Measurements from ENCODE around the gene GIGYF2.
"Not testable (repeated sequence)": the region's sequence is repeated elsewhere in the genome, so short reads cannot be mapped to it uniquely, and the experiment has no call there.

The GIGYF2 gene

DNA sequence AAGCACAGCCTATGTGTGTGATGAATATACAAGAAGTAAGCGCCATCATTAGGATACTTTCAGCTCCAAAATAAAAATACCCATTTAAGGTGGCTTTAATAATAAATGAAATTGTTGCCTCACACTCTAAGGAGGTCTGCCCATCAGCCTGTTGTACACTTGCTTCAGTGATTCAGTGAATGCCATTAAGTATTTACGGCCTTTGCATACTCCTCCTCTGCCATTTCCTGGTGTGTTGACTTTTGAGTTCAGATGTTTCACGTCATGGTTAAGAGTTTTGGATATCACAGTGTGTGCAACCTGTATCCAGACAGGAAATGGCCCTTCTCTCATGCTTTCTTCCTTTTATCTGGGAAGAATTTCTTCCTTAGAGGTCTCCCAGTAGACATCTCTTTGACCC lies 134.4 kb downstream of the GIGYF2 start:
- no peak for DNase-seq

DNA sequence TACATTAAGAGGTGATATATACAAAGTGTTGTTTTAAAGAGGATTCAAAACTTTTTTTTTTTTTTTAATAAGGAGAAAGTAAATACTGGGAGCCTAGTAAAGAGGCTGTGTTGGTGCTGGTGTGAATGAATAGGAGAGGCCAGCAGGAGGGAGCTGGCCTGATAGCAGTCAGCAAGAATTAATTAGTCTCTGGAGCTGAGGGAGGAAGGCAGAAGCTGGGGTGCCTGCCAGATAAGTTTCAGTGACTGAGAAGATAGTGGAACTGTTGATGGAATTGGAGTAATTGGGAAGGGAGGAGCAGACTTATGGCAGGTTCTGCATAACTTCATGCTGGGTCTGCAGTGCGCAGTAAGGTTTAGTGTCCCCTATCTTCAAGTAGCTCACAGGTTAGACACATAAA lies 136.7 kb downstream of the GIGYF2 start:
- no peak for DNase-seq

DNA sequence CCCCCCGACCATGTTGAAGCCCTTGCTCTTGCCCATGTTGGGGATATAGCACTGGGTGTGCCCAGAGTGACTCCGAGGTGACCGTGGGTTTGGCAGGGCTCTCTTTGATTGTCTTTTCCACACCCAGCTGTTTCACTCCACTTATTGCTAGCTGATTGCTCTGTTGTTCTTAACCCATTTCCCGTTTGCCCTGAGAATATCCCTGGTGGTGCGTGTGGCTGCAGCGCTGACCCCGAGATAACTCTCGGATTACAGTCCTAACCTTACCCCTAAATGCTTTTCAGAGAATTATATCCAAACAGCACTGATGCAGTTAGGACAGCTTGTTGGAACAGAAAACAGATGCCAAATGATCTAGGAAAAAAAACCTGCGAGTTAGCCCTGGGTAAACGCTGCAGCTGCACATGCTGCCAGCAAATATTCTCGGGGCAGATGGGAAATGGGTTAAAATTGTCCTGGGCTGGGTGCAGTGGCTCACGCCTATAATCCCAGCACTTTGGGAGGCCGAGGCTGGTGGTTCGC lies 138.6 kb downstream of the GIGYF2 start:
- no peak for DNase-seq

DNA sequence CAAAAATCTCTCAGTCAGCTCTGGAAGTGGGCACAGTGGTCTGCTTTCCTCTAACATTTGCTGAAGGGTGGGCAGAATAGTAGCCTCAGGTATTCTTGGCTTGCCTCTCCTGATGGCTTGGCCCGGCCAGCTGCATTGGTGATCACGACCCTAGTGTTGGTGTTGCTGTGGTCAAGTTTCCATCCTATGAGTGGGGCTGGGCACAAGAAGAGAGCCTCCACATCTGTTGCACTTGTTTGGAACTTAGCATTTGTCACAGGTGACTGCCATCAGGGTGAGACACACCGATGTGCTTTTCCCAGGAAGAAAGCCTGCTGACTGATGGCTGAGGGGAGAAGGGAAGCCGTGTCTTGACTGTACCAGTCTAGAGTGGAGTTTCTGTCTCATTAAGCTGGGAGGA lies 139.8 kb downstream of the GIGYF2 start:
- no peak for DNase-seq

DNA sequence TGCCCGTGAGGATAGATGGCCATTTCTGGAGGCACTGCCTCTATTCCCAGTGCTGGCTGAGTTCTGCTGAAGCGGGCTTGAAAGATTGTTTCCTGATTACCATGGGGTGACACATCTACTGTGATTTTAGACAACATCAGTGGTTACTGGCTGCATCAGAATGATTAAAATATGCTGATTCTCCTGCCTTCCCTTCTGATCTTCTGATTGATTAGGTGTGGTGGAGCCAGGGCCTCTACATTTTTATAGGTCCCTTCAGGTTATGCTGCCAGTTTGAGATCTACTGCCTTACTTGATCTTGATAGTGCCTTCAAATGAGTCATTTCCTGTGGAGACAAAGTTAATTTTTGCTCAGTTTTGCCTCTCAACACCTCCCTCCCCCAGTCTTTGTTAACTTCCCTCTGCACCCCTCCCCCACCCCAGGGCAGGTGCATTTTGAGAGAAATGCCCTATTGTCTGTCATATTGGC lies 141.3 kb downstream of the GIGYF2 start:
- DNase-seq = peak; percentile 8

DNA sequence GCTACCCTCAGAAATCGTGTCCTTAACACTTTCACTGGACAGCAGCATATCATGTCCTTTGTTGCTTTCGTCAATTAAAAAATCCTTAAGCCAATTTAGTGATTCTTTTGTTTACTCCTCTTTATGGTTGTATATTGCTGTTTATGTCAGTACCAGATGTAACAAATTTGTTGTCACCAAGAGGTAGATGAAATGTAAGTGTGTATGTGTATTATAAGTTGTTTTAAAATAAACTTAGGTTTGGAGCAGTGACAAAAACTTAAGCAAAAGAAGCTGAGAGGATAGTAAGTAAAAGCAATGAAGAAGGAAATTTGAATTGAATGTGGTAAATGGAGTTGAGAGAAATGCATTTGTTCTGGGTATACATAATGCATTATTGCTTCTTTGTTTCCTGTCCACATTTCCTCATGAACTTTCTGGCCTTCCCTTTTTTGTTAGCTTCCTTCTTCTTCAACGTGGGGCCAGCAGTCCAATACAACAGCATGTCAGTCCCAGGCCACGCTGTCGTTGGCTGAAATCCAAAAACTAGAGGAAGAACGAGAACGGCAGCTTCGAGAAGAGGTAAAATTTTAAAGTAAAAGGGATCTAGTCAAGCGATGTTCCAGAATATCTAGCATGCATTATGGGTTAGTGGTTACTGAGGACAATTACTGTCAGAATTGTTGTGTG lies 142.4 kb downstream of the GIGYF2 start:
- DNase-seq = no peak

DNA sequence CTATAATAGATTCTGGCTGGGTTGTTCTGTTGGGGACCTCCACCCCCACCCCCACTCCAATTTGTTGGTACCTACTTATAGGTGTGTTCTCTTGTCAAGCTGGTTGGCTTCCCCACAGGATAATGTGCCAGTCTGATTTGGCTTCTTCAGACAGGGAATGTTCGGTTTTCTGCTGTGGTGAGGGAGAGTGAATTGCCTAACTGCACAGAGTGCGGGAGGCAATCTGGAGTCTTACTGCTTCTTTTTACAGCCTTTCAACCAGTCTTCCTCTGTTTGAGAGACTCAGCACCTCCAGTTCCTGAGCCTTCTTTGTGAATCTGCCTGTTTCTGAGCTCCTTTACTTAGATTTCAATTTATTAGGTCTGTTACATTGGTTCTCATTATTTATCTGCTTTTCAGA lies 145.6 kb downstream of the GIGYF2 start:
- DNase-seq = no peak

DNA sequence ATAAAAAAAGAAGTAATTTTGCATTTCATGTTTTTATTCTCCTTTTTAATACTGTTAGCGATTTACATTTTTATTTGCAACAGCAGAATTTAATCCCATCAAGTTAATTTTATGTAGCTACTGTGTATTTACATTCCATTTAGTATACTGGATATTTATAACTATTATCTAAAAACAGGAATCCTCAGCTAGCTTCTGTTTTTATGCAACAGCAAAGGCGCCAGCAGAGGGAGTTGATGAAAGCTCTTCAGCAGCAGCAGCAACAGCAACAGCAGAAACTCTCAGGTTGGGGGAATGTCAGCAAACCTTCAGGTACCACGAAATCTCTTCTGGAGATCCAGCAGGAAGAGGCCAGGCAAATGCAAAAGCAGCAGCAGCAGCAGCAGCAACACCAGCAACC lies 146.7 kb downstream of the GIGYF2 start:
- DNase-seq = no peak

DNA sequence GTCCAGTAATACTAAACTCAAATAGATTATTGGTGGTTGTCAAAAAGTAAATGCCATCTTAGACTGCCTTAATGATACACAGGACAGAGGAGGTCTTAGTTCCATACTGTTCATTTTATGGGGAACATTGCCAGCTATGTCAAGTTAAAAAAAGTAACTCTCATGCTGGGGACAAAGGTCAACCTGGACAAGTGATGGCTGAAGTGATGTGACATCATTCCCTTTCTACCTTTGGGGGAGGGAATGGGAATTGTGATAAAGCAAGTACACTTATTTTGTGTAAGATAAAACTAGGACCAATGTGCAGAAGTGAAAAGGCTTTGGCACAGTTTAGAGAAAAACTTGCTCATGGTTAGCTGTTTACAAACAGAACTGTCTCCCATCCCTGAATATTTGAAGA lies 148.9 kb downstream of the GIGYF2 start:
- DNase-seq = no peak

DNA sequence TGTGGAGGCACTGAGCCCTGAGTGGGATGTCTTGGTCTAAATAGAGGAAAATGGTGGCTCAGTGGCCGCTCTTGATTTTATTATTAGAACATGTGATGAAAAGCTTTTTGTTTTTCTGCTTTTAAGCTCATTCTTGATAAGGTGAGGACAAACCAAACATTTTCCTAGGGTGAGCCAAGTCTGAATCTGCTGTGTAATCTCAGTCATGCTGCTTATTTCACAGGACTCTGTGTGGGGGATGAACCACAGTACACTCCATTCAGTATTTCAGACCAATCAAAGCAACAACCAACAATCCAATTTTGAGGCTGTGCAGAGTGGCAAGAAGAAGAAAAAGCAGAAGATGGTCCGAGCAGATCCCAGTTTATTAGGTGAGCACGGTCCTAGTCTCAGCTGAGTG lies 152.9 kb downstream of the GIGYF2 start:
- DNase-seq = no peak

DNA sequence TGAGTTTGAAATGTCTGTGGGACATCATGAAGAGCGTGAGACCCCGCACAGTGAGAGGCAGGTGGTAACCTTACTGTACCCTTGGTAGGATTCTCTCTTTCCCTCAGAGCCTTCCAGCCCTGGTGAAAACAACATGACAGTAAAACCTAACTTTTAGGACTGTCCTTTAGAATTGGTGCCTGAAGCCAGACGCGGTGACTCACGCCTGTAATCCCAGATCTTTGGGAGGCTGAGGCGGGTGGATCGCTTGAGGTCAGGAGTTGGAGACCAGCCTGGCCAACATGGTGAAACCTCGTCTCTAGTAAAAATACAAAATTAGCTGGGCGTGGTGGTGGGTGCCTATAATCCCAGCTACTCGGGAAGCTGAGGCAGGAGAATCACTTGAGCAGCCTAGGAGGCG lies 154.9 kb downstream of the GIGYF2 start:
- DNase-seq = not testable (repeated sequence)

DNA sequence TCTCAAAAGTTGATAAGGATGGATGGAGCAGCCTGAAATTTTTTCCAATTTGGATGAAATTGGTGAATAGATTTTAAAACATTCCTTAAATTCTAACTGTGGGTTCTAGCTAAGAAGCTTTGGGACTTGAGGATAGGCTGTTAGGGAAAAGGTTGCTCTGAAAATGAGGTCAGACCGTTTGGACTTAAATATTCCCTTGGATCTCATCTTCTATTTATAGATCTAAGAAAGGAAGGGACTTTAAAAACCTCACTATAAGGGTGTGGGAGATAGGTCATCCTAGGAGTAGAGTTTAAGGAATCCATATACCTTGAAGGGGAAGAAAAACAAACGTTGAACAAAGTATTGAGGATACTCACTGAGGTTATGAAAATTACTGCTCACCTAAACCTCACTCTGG lies 155.5 kb downstream of the GIGYF2 start:
- no peak for DNase-seq

DNA sequence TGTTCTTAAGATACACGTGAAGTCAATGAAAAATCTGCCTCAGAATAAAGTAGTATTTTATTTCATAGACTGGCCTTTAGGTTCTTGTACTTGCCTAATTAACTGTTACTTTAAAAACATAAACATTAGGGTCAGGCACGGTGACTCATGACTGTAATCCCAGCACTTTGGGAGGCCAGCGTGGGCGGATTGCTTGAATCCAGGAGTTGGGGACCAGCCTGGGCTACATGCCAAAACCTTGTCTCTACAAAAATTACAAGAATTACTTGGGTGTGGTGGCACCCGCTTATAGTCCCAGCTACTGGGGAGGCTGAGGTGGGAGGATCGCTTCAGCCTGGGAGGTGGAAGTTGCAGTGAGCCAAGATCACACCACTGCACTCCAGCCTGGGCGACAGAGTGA lies 157.0 kb downstream of the GIGYF2 start:
- peak; percentile 75 for DNase-seq

DNA sequence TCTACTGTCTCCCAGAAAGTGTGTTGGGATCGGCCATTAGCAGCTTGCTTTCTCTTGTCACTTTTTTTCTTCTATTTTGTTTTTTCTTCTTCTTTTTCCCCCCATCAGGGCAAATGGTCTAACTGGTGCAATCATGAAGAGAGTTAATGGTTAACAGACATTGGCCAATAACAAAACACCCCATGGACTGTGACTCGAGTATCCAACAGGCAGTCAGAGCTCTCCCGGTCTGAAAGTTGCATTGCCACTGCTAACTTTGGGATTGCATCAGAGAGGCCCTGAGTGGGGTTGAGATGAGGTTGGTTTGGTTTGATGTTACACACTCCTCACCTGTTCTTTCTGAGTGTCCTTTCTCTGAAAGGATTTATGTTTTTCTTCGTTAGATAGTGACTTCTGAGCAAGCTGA lies 160.0 kb downstream of the GIGYF2 start:
- peak; percentile 28 for DNase-seq

DNA sequence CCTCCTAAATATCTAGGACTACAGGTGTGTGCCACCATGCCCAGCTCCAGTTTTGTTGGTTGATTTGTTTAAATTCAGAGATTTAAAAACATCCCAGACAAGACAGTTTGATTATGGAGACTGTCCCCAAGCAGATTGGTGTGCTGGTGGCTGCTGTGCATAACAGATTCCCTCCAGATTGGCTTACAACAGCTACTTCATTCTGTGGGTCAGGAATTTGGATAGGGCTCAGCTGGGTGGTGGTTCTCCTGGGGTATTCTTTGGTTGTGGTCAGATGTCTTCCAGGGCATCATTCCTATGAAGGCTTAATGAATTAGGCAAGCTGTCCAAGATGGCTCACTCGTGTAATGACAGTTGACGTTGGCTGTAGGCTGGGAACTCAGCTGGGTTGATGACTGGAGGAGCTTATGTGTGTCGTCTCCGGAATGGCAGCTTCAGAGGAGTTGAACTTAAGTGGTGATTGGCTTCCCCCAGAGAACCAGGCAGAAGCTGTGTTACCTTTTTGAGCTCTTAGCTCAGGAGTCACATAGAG lies 162.3 kb downstream of the GIGYF2 start:
- no peak for DNase-seq

DNA sequence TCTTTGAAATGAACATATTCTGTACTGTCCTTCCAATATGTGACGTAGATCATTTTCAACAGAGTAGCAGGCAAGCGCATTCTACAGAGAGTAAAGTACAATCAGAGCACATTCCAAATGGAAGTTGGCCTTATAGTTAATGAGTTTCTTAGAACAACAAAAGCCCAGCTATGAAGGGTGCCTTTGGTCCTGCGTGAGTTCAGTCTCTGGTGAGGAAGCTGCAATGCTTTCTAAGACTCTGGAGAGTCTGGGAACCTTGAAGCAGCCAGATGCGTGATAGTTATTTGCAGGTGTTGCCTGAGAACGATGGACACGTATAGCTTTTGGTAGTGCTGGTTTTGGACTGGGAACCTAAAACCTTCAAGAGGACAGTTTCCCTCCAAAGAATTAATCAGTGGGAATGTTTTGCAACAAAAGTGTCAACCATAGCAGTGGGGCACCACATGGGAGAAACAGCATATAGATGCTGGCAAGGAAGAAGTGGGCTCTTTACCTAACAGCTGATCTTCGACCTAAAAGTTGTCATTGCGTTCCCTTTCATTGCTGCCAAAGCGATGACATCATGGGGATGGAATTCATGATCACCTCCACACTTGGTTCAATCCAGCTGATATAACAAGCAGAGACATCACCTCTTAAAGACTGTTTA lies 163.6 kb downstream of the GIGYF2 start:
- no peak for DNase-seq

DNA sequence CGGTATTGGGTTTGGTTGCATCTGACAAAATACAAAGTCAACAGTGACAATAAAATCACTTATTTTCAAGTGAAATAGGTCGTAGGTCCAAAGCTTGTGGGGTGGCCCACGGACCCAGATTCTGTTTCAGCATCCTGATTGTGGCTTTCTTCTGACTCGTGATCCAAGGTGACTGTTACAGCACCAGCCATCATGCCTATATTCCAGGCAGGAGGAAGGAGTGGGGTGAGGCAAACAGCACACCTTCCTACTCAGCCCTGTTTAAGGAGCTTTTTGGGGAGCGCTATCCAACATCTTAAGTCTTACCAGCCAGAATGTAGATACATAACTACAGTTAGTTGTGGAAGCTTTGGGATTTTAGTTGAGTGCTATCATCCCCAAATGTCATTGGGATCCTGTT lies 164.2 kb downstream of the GIGYF2 start:
- DNase-seq = no peak

DNA sequence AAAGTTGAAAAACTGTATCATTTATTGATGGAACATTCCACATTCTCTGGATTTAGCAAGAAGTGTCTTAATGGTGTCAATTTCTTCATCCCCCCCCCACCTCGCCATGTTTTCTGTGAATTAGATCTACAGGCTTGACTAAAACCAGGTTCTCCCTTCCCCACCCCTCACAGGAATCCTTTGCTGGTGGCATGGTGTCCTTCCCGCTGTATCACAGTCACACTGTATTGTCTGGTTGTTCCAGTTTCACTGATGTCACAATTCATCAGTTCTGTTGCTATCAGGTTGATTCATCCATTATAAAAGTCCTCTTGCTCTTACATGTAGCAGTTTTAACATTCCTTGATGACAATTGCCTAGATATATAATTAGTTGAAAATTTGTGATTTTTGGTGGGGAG lies 166.9 kb downstream of the GIGYF2 start:
- no peak for DNase-seq

DNA sequence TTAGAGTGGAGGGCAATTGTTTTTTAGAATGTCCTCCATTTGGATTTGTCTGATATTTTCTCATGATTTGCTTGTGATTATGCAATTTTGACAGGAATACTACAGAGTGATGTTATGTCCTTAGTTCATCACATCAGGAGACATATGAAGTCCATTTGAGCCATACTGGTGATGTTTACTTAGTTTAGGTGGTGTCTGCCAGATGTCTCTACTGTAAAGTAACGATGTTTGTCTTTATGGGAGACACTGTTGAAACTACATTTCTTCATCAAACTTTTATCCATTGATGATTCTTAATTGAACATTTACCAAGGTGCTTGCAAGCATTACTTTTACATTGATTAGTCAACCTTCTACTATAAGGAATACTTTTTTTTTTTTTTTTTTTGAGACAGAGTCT lies 168.0 kb downstream of the GIGYF2 start:
- DNase-seq = no peak

DNA sequence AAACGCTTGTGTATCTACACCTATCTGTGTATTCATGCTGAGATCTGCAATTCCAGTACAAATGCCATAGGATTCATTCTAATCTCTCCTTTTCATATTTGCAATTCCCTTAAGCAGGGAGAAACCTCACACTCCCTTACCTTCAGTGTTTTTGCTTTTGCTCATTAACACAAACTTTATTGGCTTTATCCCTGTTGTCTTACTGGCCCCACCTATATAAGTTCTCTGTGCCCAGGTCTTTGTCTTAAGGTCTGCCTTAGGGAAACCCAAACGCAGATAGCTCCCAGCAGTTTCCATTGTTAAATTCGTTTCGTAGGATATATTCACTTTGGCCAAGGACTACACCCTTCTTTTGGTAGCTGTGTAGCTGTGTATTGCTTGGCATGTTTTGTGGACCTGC lies 169.0 kb downstream of the GIGYF2 start:
- DNase-seq = no peak

DNA sequence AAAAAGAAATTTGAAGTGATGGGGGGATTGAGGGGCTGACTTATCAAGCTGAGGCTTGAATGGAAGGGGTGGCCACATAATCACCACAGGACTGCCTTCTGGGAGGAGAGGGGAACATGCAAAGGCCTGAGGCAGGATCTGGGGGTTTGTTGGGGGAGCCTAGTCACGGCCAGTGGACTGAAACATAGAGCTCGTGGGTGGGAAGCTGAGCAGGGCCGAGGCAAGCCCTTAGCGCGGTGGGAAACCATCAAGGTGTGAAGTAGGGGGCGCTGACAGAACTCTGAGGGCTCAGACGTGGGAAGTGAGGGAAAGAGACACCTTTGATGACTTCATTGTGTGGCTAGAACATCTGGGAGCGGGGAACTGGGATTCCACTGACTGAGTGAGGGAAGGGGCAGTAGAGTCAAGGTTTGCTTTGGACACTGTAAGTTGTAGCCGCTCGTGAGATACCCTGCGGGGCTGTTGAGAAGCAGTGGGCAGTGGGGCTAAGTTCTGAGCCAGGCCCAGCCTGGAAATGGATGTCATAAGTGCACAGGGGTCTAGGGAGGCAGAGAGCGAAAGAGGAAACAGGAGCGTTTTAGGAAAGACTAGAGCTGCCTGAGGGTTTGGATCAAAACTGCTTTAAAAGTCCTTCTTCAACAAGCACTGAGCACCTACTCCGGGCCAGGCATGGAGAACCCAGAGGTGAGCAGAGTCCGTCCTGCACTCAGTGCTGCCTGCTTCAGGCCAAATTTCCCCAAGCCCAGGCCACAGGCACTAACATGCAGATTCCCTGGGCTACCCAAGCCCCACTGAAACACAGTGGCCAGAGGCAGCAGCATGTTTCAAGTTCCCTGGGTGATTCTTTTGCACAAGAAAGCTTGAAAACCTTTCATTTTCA lies 172.2 kb downstream of the GIGYF2 start:
- no peak for DNase-seq

DNA sequence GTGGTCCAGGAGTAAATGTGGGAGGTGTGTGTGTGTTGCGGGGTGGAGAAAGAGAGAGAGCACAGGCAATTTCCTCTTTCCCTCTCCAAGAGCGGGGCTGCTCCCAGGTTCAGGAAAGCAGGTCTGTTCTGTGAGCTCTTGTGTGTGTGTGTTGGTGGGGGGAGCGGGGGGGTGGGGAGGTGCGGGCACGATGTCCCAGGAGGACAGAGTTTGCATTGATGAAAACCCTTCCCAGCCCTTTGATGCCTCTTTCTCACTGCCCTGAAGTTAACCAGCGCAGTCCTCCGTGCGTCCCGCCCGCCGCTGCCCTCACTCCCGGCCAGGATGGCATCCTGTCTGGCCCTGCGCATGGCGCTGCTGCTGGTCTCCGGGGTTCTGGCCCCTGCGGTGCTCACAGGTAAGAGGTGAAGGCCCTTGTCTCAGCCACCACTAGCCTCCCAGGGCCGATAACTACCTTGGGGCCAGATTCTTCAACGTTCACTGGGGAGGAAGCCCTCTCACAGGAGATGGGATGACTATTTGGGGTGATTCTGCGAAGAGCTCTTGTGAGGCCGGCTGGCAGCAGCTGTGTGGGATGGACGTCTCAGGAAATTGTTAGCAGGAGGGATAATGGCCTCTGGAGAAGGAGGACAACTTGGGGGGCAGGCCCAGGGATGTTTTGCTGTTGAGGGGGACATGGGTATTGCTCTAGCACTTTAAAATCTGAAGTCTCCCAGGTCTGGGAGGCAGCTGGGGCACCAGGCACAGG lies 173.1 kb downstream of the GIGYF2 start, which contains the start of gene SNORC:
Gene SNORC, plus strand, starts transcription at position 247 of the 748 bp plus-strand sequence. Its CDS starts 78 bp downstream, at position 325.
- no peak for DNase-seq
